Breast epithelium (tissue), 4 donors: Measurements from ENCODE around the gene CELA3B. TPM values are rescaled to one million over a fixed set of nuclear protein-coding genes. Genes with fewer than 3 reads are reported as not detected.

ENCODE experiments used
- DNase-seq, 2 donors: peaks; one replicate each; pipeline ENCODE4 v3.0.0-alpha.2; 2019; ENCODE audit warnings: low spot score in 2 of 2
- H3K27ac ChIP-seq, 2 donors: fragments of 200-600 bp; sonication (generic) in 1 of 2; one replicate each; pipeline ENCODE4 v1.5.1; 2016 to 2019; ENCODE audit warnings: mild to moderate bottlenecking in 1 of 2
- H3K27me3 ChIP-seq, 2 donors: fragments of 200-600 bp; sonication (generic) in 1 of 2; one replicate each; pipeline versions ENCODE4 v1.5.1 to v1.6.0; 2017 to 2019; ENCODE audit warnings: control low read depth in 1 of 2, mild to moderate bottlenecking in 1 of 2
- H3K36me3 ChIP-seq: fragments of 200-600 bp; one replicate; pipeline ENCODE4 v1.5.1; 2019
- H3K4me1 ChIP-seq, 2 donors: fragments of 200-600 bp; sonication (generic); one replicate each; pipeline ENCODE4 v1.5.1; 2016 to 2019; ENCODE audit warnings: control low read depth in 1 of 2
- H3K4me3 ChIP-seq, 3 donors: fragments of 200-600 bp; sonication (generic); 1 replicate in 2 of 3; 2 replicates in 1 of 3; pipeline ENCODE4 v1.5.1; 2016 to 2019; ENCODE audit warnings: mild to moderate bottlenecking in 3 of 3, moderate library complexity in 2 of 3
- H3K9me3 ChIP-seq, 2 donors: fragments of 200-600 bp; sonication (generic) in 1 of 2; one replicate each; pipeline ENCODE4 v1.5.1; 2016 to 2019; ENCODE audit warnings: control low read depth in 1 of 2
- POLR2A ChIP-seq: fragments of 450-650 bp; IDR thresholded peaks from one replicate; pipeline ENCODE4 v1.6.1; 2016; ENCODE audit warnings: antibody characterized with exemption, mild to moderate bottlenecking, moderate library complexity
- POLR2AphosphoS5 ChIP-seq, 3 donors: sonication (generic); formaldehyde crosslinking; IDR thresholded peaks; one replicate each; pipeline ENCODE4 v1.6.1; 2017; ENCODE audit warnings: antibody characterized with exemption in 3 of 3
- intact Hi-C: fragments of 100-400 bp; cut with DNase I; formaldehyde crosslinking; loops from one replicate; pipeline ENCODE4 v1.15.1; 2023; ENCODE audit warnings: low total_unique reads
- total RNA-seq, 3 donors: library from RNA; depleted of rRNA; stranded (reverse); fragments of >200 nt; gene quantifications; one replicate each; pipeline ENCODE4 v1.1.0, GENCODE V29; 2016
- TF ChIP-seq, protein P1 (sequence below), 3 donors: fragments of 450-650 bp; IDR thresholded peaks; one replicate each; pipeline ENCODE4 v1.5.1; 2016 to 2017; ENCODE audit warnings: antibody characterized with exemption in 3 of 3, mild to moderate bottlenecking in 3 of 3, moderate library complexity in 3 of 3

CELA3B gene
- total RNA-seq, 3 donors from 2014 or later, result not detected

DNA sequence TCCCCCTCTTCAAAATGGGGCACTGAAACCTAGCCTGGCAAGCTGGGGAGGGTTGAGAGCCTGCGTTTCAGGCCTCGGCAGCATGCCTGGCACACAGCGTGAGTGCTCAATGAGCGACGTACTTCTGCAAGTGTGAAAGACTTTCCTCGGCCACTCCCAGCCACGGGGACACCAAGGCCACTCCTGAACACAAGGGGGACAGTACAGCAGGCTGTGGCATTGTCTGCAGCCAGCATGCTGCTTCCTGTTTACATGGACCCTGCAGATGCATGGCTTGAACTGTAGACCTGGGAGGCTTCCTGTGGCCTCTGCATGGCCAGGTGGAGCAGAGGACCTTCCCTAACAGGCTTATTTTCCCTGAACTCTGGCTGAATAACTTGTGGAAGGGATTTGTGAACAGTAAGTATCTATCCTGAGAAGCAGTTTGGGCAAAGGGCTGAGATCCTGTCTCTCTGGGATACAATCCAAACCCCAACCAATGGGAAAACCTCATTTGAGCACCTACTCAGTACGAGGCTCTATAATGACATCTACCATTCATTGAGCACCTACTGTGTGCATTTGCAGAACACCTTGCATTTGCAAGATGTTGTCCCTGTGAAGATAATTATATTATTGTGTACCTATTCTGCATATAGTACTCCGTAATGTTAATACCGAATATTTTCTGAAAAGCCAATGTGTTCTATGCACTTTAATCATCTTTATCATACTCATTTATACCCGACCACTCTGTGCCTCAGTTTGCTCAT lies 29.8 kb upstream of the CELA3B start:
- no peak overlapping the region for H3K4me3 ChIP-seq
- intact Hi-C loops, result no loop called here
- H3K27me3 ChIP-seq, result no peaks in the 10 kb centered on the region
- DNase-seq, result no peak
- TF ChIP-seq, protein P1, sequence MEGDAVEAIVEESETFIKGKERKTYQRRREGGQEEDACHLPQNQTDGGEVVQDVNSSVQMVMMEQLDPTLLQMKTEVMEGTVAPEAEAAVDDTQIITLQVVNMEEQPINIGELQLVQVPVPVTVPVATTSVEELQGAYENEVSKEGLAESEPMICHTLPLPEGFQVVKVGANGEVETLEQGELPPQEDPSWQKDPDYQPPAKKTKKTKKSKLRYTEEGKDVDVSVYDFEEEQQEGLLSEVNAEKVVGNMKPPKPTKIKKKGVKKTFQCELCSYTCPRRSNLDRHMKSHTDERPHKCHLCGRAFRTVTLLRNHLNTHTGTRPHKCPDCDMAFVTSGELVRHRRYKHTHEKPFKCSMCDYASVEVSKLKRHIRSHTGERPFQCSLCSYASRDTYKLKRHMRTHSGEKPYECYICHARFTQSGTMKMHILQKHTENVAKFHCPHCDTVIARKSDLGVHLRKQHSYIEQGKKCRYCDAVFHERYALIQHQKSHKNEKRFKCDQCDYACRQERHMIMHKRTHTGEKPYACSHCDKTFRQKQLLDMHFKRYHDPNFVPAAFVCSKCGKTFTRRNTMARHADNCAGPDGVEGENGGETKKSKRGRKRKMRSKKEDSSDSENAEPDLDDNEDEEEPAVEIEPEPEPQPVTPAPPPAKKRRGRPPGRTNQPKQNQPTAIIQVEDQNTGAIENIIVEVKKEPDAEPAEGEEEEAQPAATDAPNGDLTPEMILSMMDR (IDR thresholded peaks at IDR 0.05), result no peak
- TF ChIP-seq POLR2AphosphoS5 (IDR thresholded peaks at IDR 0.05), result peak in 1 of 3 donors; percentile 34
- no peaks in the 10 kb centered on the region for H3K36me3 ChIP-seq
- H3K9me3 ChIP-seq, result no peaks in the 10 kb centered on the region
- peak overlapping the region in 1 of 2 donors; percentile 16 for H3K27ac ChIP-seq
- H3K4me1 ChIP-seq, result no peaks in the 10 kb centered on the region

- Histone ChIP-seq H3K27ac (no peak overlapping the region), H3K27me3 (no peaks in the 10 kb centered on the region), H3K4me3 (no peak overlapping the region), H3K4me1 (no peaks in the 10 kb centered on the region), H3K36me3 (no peaks in the 10 kb centered on the region), H3K9me3 (no peaks in the 10 kb centered on the region)
- no peak for TF ChIP-seq POLR2AphosphoS5 (IDR thresholded peaks at IDR 0.05)
- no peak for TF ChIP-seq POLR2A
- TF ChIP-seq, protein P1 (IDR thresholded peaks at IDR 0.05), result no peak
- DNase-seq, result no peak
- intact Hi-C loops, result no loop called here
Observed at GRCh38 chr1:21950734-21951133, 26.1 kb upstream of the CELA3B start.

DNA sequence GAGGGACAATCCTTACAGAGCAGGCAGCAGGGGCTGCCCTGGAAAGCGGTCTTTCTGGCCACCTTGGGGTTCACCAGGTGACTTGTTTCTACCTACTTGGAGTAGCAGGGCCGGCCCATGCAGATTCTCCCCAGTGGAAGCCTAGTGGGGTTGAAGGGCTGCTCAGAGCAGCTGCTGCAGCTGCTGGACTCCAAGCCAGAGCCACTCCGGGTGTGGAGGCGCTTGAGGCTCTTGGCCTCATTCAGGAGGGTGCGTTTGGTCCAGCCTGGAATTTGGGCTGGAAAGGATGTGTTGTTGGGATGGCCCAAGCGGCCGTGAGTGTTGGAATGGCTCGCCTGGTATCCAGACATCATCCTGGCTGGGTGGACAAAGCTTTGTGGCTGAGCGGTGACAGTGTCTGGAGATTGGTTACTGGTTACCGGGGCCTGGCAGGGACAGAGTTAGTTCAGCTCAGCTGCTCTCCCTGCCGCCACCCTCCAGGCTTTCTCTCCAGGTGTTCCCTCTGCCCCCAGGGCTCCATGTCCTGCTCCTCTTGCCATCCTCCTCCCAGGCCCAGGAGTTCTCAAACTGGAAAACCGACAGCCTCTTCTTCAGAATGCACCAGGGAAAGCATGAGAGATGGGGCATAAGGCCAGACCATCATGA lies 25.5 kb upstream of the CELA3B start:
- Histone ChIP-seq H3K9me3 (no peaks in the 10 kb centered on the region), H3K27ac (no peak overlapping the region), H3K4me3 (no peak overlapping the region), H3K4me1 (peaks cover 0 to 3% of the 10 kb centered on the region in 2 donors), H3K36me3 (no peaks in the 10 kb centered on the region), H3K27me3 (no peaks in the 10 kb centered on the region)
- TF ChIP-seq POLR2AphosphoS5 (IDR thresholded peaks at IDR 0.05), result no peak
- TF ChIP-seq, protein P1 (IDR thresholded peaks at IDR 0.05), result no peak
- TF ChIP-seq POLR2A, result no peak
- no peak for DNase-seq
- intact Hi-C loops, result no loop called here

- Histone ChIP-seq H3K27me3 (no peaks in the 10 kb centered on the region), H3K36me3 (no peaks in the 10 kb centered on the region), H3K4me3 (no peak overlapping the region), H3K27ac (no peak overlapping the region), H3K9me3 (no peaks in the 10 kb centered on the region), H3K4me1 (peaks cover 4 to 15% of the 10 kb centered on the region in 2 donors)
- intact Hi-C loops, result no loop called here
- DNase-seq, result no peak
- no peak for TF ChIP-seq POLR2AphosphoS5 (IDR thresholded peaks at IDR 0.05)
- TF ChIP-seq, protein P1 (IDR thresholded peaks at IDR 0.05), result no peak
- no peak for TF ChIP-seq POLR2A
Observed at GRCh38 chr1:21952786-21953520, 23.9 kb upstream of the CELA3B start.

- no peak overlapping the region for H3K4me3 ChIP-seq
- intact Hi-C loops, result no loop called here
- H3K9me3 ChIP-seq, result no peaks in the 10 kb centered on the region
- no peak for TF ChIP-seq POLR2A
- TF ChIP-seq POLR2AphosphoS5 (IDR thresholded peaks at IDR 0.05), result no peak
- TF ChIP-seq, protein P1 (IDR thresholded peaks at IDR 0.05), result no peak
- no peaks in the 10 kb centered on the region for H3K36me3 ChIP-seq
- peaks cover 4 to 15% of the 10 kb centered on the region in 2 donors for H3K4me1 ChIP-seq
- no peaks in the 10 kb centered on the region for H3K27me3 ChIP-seq
- no peak for DNase-seq
- peak overlapping the region; percentile 80 to 92 for H3K27ac ChIP-seq
Observed at GRCh38 chr1:21955058-21955457, 21.8 kb upstream of the CELA3B start.
